GM06990 (cell line): ENCODE data around the gene HIBCH.

Experiments used
- DNase-seq: peaks from one replicate; pipeline ENCODE4 v3.0.0-alpha.2; 2011; ENCODE audit not compliant: insufficient read length; ENCODE audit errors: extremely low read depth
- H3K27me3 ChIP-seq: replicated peaks from 2 replicates; pipeline ENCODE4 v1.6.0; 2011; ENCODE audit warnings: low read length; ENCODE audit not compliant: control insufficient read depth, insufficient read depth
- H3K36me3 ChIP-seq: 2 replicates; pipeline ENCODE4 v1.5.1; 2011; ENCODE audit warnings: low read length; ENCODE audit not compliant: control insufficient read depth, insufficient read depth
- H3K4me3 ChIP-seq: replicated peaks from 2 replicates; pipeline ENCODE4 v1.5.1; 2011; ENCODE audit warnings: low read depth, mild to moderate bottlenecking, control low read depth, low read length
- TF ChIP-seq, protein P1 (sequence below): IDR thresholded peaks from 2 replicates; pipeline ENCODE4 v1.5.1; 2011; ENCODE audit warnings: low read length, control low read depth, mild to moderate bottlenecking, inconsistent platforms; ENCODE audit not compliant: insufficient read depth, poor library complexity, severe bottlenecking

HIBCH gene

DNA sequence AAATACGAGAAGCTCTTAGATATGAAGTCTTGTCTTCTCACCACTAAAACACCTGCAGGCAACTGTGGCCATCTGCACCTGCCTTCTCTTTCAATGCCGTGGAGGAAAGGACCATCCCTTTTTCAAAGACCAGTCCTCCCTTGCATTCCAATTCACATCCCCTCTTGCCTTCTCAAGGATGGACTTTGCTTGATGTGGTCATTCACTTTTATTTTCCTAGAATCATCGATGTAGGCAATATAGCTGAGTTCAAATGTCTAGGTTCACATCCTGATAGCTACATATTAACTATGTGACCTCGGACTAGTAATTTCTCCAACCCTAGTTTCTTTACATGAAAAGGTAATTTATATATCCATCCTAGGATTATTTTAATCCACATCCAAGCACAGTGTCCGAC, 110.1 kb downstream of the HIBCH start:
- Histone ChIP-seq H3K4me3 (no peak overlapping the region), H3K27me3 (no peaks in the 10 kb centered on the region), H3K36me3 (no peaks in the 10 kb centered on the region; the same call in none of the 2 replicates)
- TF ChIP-seq, protein P1, sequence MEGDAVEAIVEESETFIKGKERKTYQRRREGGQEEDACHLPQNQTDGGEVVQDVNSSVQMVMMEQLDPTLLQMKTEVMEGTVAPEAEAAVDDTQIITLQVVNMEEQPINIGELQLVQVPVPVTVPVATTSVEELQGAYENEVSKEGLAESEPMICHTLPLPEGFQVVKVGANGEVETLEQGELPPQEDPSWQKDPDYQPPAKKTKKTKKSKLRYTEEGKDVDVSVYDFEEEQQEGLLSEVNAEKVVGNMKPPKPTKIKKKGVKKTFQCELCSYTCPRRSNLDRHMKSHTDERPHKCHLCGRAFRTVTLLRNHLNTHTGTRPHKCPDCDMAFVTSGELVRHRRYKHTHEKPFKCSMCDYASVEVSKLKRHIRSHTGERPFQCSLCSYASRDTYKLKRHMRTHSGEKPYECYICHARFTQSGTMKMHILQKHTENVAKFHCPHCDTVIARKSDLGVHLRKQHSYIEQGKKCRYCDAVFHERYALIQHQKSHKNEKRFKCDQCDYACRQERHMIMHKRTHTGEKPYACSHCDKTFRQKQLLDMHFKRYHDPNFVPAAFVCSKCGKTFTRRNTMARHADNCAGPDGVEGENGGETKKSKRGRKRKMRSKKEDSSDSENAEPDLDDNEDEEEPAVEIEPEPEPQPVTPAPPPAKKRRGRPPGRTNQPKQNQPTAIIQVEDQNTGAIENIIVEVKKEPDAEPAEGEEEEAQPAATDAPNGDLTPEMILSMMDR: no peak
- DNase-seq: no peak

DNA sequence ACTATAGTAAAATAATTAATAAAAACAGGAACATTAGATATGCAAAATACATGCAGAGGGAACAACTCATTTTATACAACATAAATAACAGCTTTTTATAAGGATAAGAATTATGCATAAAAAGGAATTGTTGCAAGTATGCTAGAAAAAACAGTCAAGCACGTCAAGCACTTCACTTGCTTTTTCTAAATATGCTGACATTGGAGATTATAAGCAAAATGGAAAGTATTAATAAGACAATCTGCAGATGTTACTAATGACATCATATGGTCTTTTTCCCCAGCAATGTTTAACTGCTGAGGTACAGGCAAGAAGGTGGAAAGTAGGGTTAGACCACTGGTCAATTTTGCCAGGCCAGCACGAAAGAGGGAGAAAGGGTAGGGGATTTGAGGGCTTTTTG, 111.7 kb downstream of the HIBCH start:
- Histone ChIP-seq H3K27me3 (no peaks in the 10 kb centered on the region), H3K4me3 (no peak overlapping the region), H3K36me3 (no peaks in the 10 kb centered on the region; the same call in none of the 2 replicates)
- no peak for DNase-seq
- TF ChIP-seq, protein P1: no peak

DNA sequence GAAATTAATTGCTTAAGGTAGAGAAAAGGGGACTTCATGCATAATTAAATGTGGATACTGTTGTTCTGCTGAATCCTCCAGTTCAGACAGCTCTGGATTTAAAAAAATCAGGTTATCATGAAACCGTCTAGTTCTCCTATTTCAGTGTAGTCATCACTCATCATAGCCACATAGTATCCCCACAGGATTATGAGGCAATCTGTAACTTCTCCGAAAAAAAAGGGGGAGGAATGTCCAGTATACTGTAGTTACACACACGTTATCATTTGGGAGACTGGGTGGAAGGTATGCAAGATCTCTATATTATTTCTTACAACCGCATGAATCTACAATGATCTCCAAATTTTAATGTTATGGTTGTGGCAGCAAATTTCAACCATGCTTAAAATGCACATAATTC, 114.0 kb downstream of the HIBCH start:
- no peaks in the 10 kb centered on the region for H3K27me3 ChIP-seq
- no peak for DNase-seq
- H3K36me3 ChIP-seq: peaks cover 2% of the 10 kb centered on the region
- no peak overlapping the region for H3K4me3 ChIP-seq
- TF ChIP-seq, protein P1: no peak

DNA sequence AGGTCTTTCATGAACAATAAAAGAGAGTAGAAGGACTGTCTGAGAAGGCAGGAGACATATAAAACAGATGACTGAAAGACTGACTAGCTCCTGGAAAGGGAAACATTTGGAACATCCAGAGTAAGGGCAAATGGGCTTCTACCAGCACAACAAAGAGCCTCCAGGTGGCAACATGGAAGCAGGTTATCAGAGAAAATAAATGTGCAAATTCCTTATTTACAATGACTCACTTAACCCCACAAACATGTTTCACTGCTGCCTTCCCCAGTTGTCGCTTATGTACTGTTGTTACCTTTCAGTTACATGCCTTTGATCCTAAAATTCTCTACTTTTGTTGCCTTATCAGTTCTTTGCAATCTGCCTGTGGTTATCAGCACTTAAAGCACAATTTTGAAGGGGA, 117.0 kb downstream of the HIBCH start:
- TF ChIP-seq, protein P1: no peak
- no peak for DNase-seq
- Histone ChIP-seq H3K4me3 (no peak overlapping the region), H3K27me3 (no peaks in the 10 kb centered on the region), H3K36me3 (peaks cover 5% of the 10 kb centered on the region; the same call in 1 of the 2 replicates)

DNA sequence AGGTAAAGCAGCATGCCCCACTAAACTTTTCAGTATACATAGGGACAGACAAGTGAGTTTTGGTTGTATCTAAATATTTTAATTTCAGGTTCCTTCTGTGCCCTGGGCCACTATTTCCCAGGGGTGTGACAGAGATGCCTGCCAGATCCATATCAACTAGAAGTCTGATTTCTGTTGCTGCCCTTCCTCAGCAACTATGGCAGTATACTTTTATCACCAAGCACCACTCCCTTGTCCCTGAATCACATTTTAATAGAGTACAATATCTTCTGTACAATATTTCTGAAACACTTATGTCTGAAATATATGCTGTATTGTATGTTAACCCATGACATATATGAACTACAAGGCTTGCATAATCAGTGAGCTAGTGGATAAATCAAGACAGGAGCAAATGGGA, 117.6 kb downstream of the HIBCH start:
- DNase-seq: no peak
- TF ChIP-seq, protein P1: no peak
- no peaks in the 10 kb centered on the region for H3K27me3 ChIP-seq
- no peak overlapping the region for H3K4me3 ChIP-seq
- H3K36me3 ChIP-seq: peaks cover 5% of the 10 kb centered on the region; the same call in 1 of the 2 replicates

DNA sequence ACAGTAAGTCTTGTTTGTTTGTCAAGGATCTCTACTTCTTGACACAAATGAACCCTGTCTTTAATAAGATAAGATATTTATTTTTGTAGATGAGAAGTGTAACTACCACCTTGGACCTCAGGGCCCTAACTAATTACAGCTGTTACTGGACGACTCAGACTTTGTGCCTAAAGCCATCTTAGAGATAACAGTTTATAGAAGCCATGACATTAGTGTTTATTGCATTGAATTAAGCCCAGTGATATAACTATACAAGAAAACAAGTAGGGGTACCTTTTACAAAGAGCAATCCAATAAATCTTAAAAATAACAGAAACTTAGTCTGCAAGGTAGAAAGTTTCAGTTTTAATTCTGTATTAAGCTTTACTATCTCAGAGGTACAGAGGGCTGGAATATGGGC, 119.0 kb downstream of the HIBCH start:
- Histone ChIP-seq H3K4me3 (no peak overlapping the region), H3K36me3 (peaks cover 5% of the 10 kb centered on the region; the same call in 1 of the 2 replicates), H3K27me3 (no peaks in the 10 kb centered on the region)
- DNase-seq: no peak
- TF ChIP-seq, protein P1: no peak
